HT-29 (cell line): ENCODE data around the gene VWA8. TPM values are rescaled to one million over a fixed set of nuclear protein-coding genes. Genes with fewer than 3 reads are reported as not detected.
"Not testable (repeated sequence)": the region's sequence is repeated elsewhere in the genome, so short reads cannot be mapped to it uniquely, and the experiment has no call there.

Experiments used
- DNase-seq: peaks from one replicate; pipeline ENCODE4 v3.0.0-alpha.2; 2015; ENCODE audit warnings: low spot score
- total RNA-seq: library from RNA; depleted of rRNA; stranded (reverse); fragments of >200 nt; shearing (Covaris generic); gene quantifications from 2 replicates; pipeline ENCODE4 v1.2.3, GENCODE V29; 2014

Gene VWA8
- total RNA-seq, 1 experiment from 2014 or later: 17.2 TPM

DNA sequence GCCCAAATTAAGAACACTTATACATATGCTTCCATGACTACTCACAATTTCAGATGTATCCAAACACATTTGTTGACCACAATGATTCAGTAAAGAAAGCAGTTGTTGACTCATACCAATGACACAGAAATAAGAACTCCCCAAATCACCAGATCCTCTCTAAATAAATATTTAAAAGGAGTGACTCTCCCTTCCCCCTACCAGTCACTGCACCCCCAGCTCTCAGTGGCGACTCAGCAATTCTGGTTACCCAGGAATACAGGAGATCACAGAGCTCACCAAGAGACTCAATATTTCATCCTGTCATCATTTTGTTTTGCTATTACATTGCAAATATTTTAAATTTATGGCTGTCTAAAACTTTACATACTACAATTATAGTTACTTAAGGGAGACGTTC is 372.0 kb downstream of the VWA8 start:
- no peak for DNase-seq

- DNase-seq: no peak
Observed at GRCh38 chr13:41588448-41588847, 372.5 kb downstream of the VWA8 start.

DNA sequence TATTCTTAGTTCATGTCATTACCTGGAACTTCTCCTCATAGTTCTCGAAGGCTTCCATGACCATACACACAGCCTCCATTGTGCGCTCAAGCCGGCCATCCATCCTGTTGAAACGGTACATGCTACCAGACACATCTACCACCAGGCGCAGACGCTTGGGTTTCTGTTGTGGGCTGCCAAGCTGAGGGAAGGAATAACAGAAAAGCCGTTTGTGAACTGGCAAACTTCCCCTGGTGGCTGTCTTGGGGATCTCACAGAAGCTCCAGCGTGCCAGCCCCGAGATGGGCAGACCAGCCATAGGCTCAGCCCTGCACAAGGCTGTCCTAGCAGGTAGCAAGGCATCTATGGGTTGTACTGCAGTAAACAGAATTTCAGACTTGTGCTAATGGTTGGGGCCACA is 373.4 kb downstream of the VWA8 start:
- peak; percentile 43 for DNase-seq

DNA sequence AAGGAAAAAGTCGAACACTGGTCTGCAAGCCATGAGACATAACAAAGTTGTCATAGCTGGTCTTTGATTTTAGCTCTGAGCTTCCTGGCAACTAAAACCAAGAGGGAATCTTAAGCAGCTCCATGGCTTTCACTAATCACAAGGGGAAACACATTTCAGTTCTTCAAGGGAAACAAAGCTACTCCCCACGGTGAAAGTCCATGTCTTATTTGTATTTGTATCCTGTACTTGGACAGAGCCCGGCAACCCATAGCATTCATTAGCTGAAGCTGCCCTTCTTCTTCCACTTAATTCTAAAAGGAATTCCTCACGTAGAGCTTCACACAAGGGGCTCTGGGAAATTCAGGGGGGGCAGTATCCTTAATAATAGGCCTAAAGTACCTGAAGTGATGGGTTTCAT is 374.7 kb downstream of the VWA8 start:
- peak; percentile 28 for DNase-seq

DNA sequence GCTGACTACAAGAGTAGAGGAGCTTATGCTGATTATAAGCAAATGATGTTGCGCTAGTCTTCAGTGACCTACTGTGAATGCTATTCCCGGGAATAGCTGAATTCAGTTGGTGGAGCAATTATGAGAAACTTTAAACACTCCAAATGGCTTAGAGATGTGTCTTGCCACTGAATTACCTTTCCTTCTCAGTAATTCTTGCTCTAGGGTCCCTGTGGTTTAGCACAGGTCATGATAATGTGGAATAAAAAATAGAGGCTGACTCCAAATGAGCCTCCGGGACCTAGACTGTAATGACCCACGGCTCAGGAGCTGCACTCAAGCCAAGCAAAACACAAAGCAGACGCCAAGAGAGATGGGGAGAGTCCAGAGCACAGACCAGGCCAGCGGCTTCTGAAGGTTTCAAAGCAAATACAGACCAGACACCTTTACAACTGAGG is 378.9 kb downstream of the VWA8 start:
- no peak for DNase-seq

GRCh38 chr13:41580345-41580744 is 380.6 kb downstream of the VWA8 start:
- DNase-seq: no peak

GRCh38 chr13:41579881-41580280 is 381.0 kb downstream of the VWA8 start:
- no peak for DNase-seq

DNA sequence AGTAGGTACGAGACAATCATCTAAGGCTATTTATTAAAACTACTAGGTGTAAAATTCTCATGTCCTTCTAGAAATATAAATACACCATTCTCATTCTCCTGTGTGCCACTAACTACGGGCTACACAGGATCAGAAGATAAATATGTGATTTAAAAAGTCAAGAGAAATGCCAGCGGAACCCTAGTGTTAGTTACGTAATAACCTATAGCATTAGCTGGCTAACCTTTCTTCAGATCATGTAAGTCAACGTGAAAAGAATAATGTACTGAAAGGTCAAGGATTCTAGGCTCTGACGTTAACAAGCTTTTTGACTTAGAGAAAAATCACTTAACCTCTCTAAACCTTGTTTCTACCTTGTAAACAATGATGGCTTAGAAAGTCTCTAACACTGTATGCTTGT is 381.7 kb downstream of the VWA8 start:
- no peak for DNase-seq

- no peak for DNase-seq
Observed at GRCh38 chr13:41578371-41578770, 382.5 kb downstream of the VWA8 start.

- DNase-seq: no peak
Observed at GRCh38 chr13:41577436-41577835, 383.5 kb downstream of the VWA8 start.

DNA sequence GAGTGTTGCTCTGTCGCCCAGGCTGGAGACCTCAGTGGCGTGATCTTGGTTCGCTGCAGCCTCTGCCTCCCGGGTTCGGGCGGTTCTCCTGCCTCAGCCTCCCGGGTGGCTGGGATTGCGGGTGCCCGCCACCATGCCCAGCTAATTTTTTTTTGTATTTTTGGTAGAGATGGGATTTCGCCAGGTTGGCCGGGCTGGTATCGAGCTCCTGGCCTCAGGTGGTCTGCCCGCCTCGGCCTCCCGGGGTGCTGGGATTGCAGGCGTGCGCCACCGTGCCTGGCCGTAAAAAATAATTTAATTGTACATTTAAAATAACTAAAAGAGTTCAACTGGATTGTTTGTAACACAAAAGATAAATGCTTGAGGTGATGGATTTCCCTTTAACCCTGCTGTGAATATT is 387.3 kb downstream of the VWA8 start:
- DNase-seq: not testable (repeated sequence)

- DNase-seq: not testable (repeated sequence)
Observed at GRCh38 chr13:41571817-41572340, 389.0 kb downstream of the VWA8 start.

DNA sequence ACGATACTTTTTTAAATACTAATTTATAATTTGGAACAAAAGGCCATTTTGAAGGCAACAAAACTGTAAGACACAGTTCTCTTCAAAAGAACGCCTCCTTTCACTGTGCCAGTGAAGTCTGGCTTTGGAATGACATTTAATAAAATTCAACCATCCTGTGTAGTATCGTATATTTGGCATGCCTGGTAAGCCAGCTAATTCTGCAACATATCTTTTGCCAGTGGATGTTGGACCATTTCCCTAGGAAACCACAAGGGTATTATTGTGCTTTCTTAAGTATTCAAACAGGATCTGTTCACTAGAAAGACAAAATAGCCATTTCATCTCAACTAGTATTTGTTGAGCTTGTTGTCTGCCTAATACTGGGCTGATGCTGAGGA is 391.9 kb downstream of the VWA8 start:
- no peak for DNase-seq

DNA sequence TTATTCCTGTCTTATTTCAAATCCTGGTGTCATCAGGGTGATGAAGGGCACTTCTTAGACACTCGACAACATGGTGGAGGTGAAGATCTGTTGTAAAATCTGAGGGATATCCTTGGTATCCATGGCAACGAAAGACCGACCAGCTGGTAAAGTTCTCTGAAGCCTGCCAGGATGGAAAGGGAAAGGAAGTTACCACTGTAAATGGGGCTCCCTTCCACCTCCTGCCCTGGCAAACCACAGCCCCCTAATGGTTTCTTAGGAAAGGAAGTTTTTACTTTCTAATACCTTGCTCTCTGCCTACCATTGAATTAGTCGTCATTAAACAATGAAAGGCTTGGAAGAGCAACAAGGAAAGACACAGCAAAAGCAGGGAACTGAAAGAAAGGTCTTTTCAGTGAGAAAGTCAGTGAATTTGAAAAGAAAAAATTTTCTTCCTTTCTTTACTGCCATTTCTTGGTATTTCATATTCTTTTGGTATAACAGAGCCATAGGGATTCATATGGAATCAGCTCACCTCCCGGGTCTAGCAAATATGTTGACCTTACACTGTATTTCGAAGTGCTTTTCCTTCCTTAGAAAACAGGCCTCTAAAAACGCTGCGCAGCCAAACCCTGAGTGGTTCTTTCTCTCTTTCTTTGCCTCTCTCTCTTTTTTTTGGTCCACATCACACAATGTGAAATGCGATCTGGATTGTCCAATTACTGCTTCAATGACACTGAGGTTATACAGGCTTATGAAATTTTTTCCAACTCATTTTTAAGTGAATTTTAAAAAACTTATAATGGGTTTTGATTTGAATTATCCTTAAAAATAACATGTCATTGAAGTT is 392.6 kb downstream of the VWA8 start:
- DNase-seq: no peak

- DNase-seq: no peak
Observed at GRCh38 chr13:41567363-41567762, 393.5 kb downstream of the VWA8 start.

GRCh38 chr13:41565846-41566245 is 395.1 kb downstream of the VWA8 start:
- no peak for DNase-seq

GRCh38 chr13:41565216-41565615 is 395.7 kb downstream of the VWA8 start:
- no peak for DNase-seq

DNA sequence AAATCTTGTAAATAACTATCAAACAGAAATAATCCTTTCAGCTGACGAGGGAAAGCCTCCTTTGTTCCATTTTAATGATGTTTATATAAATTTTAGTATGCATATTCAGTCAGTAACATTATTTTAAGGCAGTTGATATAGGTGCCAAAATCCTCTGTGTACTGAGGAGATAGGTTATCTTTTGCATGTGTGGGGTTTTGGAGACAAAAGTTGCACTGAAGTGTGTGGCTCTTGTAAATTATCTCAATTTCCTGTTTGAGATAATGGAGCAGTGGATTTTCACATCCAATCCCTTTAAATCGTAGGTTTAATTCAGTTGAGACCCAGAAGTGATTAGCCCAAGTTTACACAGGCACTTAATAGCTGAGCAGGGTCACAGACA is 396.9 kb downstream of the VWA8 start:
- peak; percentile 26 for DNase-seq

DNA sequence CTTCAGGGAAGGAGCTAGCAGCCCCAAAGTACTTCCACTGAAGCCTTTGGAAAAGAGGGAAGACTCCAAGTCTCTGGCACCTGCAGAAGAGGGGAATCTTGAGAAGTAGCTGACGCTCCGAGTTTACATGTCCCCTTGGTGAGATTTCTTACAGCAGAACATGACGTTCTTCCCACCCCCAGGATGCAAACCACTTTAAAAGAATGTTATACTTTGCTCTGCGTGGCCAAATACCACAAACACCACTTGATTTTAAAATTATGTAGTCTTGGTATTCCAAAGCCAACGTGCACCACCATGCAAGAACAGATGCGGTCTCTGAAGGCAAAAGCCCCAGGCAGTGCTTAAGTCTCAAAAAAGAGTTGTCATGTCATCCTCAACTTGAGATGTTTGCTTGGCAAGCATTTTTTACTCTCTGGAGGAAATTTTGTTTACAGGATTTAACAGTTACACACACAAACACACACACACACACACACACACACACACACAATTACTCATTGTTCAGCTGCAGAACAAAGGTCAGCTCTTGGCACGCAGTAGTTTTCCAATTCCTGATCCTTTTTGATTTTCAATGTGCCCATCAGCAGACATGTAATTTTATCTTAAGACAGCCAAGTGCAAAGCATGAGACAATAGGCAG is 397.4 kb downstream of the VWA8 start:
- peak; percentile 61 for DNase-seq

DNA sequence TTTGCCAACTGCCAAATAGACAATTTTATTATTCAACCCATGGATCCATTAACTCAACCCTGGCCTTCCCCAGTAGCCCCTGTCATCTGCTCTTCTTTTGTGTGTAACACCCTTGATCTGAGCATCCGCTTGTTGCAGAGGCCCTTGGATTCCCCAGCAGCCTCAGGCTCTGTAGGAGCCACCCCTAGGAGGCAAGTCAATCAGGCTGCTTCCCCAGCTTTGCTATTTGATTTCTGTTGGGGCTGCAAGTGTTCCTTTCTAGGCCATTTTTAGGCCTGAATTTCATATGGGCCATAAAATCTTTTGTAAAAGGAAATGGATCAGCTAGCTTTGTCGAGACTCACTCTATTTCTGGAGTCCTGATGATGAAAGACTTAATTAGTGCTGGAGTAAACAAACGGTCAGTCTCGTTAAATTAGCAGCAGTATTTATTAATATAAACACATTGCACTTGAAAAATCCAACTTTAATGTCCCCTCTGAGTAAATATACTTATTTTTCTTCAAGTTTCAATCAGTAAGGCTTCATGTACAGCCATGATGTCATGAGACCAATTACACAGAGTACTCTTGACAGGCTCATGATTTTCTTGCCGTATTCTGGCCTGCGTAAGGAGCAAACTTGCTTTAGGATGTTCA is 398.2 kb downstream of the VWA8 start:
- no peak for DNase-seq

GRCh38 chr13:41562083-41562482 is 398.8 kb downstream of the VWA8 start:
- no peak for DNase-seq

- DNase-seq: no peak
Observed at GRCh38 chr13:41561170-41561569, 399.7 kb downstream of the VWA8 start.
